H9 (cell line): ENCODE measurements around the gene TCF7L2. TPM values are rescaled to one million over a fixed set of nuclear protein-coding genes. Genes with fewer than 3 reads are reported as not detected.

Source experiments
- DNase-seq: peaks from one replicate; pipeline ENCODE4 v3.0.0-alpha.2; 2017
- H2AFZ ChIP-seq: one replicate; pipeline ENCODE4 v1.6.1; 2013; ENCODE audit warnings: mild to moderate bottlenecking, low read length, control low read depth, moderate library complexity
- H2AK5ac ChIP-seq: 2 replicates; pipeline ENCODE4 v1.6.1; 2013; ENCODE audit warnings: low read length, control low read depth, mixed read lengths; ENCODE audit not compliant: insufficient read length
- H2BK120ac ChIP-seq: one replicate; pipeline ENCODE4 v1.6.1; 2013; ENCODE audit warnings: low read depth, mild to moderate bottlenecking, low read length, control low read depth, inconsistent platforms; ENCODE audit not compliant: poor library complexity, severe bottlenecking
- H2BK12ac ChIP-seq: 2 replicates; pipeline ENCODE4 v1.6.1; 2013; ENCODE audit warnings: low read length, control low read depth, mixed read lengths, low read depth; ENCODE audit not compliant: insufficient read length
- H2BK15ac ChIP-seq: 2 replicates; pipeline ENCODE4 v1.6.1; 2013; ENCODE audit warnings: low read depth, low read length, control low read depth
- H2BK20ac ChIP-seq: one replicate; pipeline ENCODE4 v1.6.1; 2013; ENCODE audit warnings: low read depth, mild to moderate bottlenecking, low read length, control low read depth, inconsistent platforms; ENCODE audit not compliant: poor library complexity, severe bottlenecking
- H2BK5ac ChIP-seq: 2 replicates; pipeline ENCODE4 v1.6.1; 2013; ENCODE audit warnings: low read length, control low read depth, mixed read lengths; ENCODE audit not compliant: insufficient read length
- H3K14ac ChIP-seq: 2 replicates; pipeline ENCODE4 v1.6.1; 2013; ENCODE audit warnings: low read length, control low read depth; ENCODE audit not compliant: insufficient read depth
- H3K18ac ChIP-seq: 2 replicates; pipeline ENCODE4 v1.6.1; 2013; ENCODE audit warnings: low read depth, mild to moderate bottlenecking, mixed read lengths, low read length, control low read depth; ENCODE audit not compliant: insufficient read length
- H3K23ac ChIP-seq: 2 replicates; pipeline ENCODE4 v1.6.1; 2013; ENCODE audit warnings: low read length, control low read depth, mixed read lengths, low read depth; ENCODE audit not compliant: insufficient read length
- H3K23me2 ChIP-seq: 2 replicates; pipeline ENCODE4 v1.6.1; 2013; ENCODE audit warnings: low read depth, mild to moderate bottlenecking, mixed read lengths, low read length, control low read depth; ENCODE audit not compliant: insufficient read length, poor library complexity, severe bottlenecking
- H3K27ac ChIP-seq: 2 replicates; pipeline ENCODE4 v1.5.1; 2013; ENCODE audit warnings: low read length, control low read depth, mixed read lengths, low read depth; ENCODE audit not compliant: insufficient read length
- H3K27me3 ChIP-seq: 2 replicates; pipeline ENCODE4 v1.6.1; 2013; ENCODE audit warnings: low read length, control low read depth, inconsistent platforms; ENCODE audit not compliant: insufficient read depth
- H3K4ac ChIP-seq: 2 replicates; pipeline ENCODE4 v1.6.1; 2013; ENCODE audit warnings: low read depth, mild to moderate bottlenecking, control low read depth, inconsistent platforms, low read length, moderate library complexity
- H3K4me1 ChIP-seq: 2 replicates; pipeline ENCODE4 v1.6.1; 2013; ENCODE audit warnings: low read length, control low read depth, inconsistent platforms; ENCODE audit not compliant: insufficient read depth
- H3K4me2 ChIP-seq: 2 replicates; pipeline ENCODE4 v1.6.1; 2013; ENCODE audit warnings: low read length, control low read depth, mixed read lengths; ENCODE audit not compliant: insufficient read length, insufficient read depth
- H3K56ac ChIP-seq: 2 replicates; pipeline ENCODE4 v1.6.1; 2013; ENCODE audit warnings: low read depth, mild to moderate bottlenecking, mixed read lengths, low read length, control low read depth; ENCODE audit not compliant: insufficient read length
- H3K79me1 ChIP-seq: 2 replicates; pipeline ENCODE4 v1.6.1; 2013; ENCODE audit warnings: low read depth, mild to moderate bottlenecking, moderate library complexity, low read length, control low read depth, inconsistent platforms; ENCODE audit not compliant: insufficient read depth, poor library complexity, severe bottlenecking
- H3K79me2 ChIP-seq: 2 replicates; pipeline ENCODE4 v1.6.1; 2013; ENCODE audit warnings: low read length, control low read depth, inconsistent platforms; ENCODE audit not compliant: insufficient read depth
- H3K9ac ChIP-seq: 2 replicates; pipeline ENCODE4 v1.6.1; 2013; ENCODE audit warnings: low read length, control low read depth, mixed read lengths; ENCODE audit not compliant: insufficient read length; ENCODE audit errors: extremely low read depth
- H3K9me3 ChIP-seq: one replicate; pipeline ENCODE4 v1.6.1; 2013; ENCODE audit warnings: low read depth, low read length, inconsistent platforms; ENCODE audit not compliant: control insufficient read depth
- H3T11ph ChIP-seq: one replicate; pipeline ENCODE4 v1.6.1; 2013; ENCODE audit warnings: mild to moderate bottlenecking, low read length, control low read depth, inconsistent platforms
- H4K20me1 ChIP-seq: one replicate; pipeline ENCODE4 v1.6.1; 2013; ENCODE audit not compliant: control insufficient read depth, insufficient read length, insufficient read depth
- H4K5ac ChIP-seq: 2 replicates; pipeline ENCODE4 v1.6.1; 2013; ENCODE audit warnings: low read depth, mild to moderate bottlenecking, mixed read lengths, low read length, control low read depth; ENCODE audit not compliant: insufficient read length
- H4K8ac ChIP-seq: replicated peaks from 2 replicates; pipeline ENCODE4 v1.6.1; 2013; ENCODE audit warnings: low read length, control low read depth, mixed read lengths, low read depth; ENCODE audit not compliant: insufficient read length
- H4K91ac ChIP-seq: 2 replicates; pipeline ENCODE4 v1.6.1; 2013; ENCODE audit warnings: low read depth, mild to moderate bottlenecking, moderate library complexity, mixed read lengths, low read length, control low read depth; ENCODE audit not compliant: insufficient read length
- H3K27ac Mint-ChIP-seq, 3 experiments: 2 replicates in 2 of 3; 3 replicates in 1 of 3; pipeline ENCODE4 v1.8.0; 2020 to 2021; ENCODE audit warnings: mixed read lengths in 3 of 3, mild to moderate bottlenecking in 1 of 3, moderate library complexity in 1 of 3
- H3K27me3 Mint-ChIP-seq: 2 replicates; pipeline ENCODE4 v1.8.0; 2021; ENCODE audit warnings: low read depth, mild to moderate bottlenecking, moderate library complexity, mixed read lengths
- H3K36me3 Mint-ChIP-seq, 3 experiments: 2 replicates in 2 of 3; 3 replicates in 1 of 3; pipeline ENCODE4 v1.8.0; 2020 to 2021; ENCODE audit warnings: low read depth in 3 of 3, mixed read lengths in 3 of 3; ENCODE audit not compliant: insufficient read depth in 1 of 3
- H3K4me1 Mint-ChIP-seq, 2 experiments: 2 replicates each; pipeline ENCODE4 v1.8.0; 2020; ENCODE audit warnings: mixed read lengths in 2 of 2
- H3K4me3 Mint-ChIP-seq, 2 experiments: 2 replicates in 1 of 2; 3 replicates in 1 of 2; pipeline ENCODE4 v1.8.0; 2020 to 2021; ENCODE audit warnings: mild to moderate bottlenecking in 2 of 2, mixed read lengths in 2 of 2, moderate library complexity in 1 of 2
- H3K9me3 Mint-ChIP-seq, 2 experiments: 2 replicates in 1 of 2; 3 replicates in 1 of 2; pipeline ENCODE4 v1.8.0; 2020; ENCODE audit warnings: mild to moderate bottlenecking in 2 of 2, mixed read lengths in 2 of 2, moderate library complexity in 1 of 2
- CTCF ChIP-seq: fragments of 200-600 bp; sonication (generic); conservative IDR thresholded peaks from 3 replicates; pipeline ENCODE4 v1.8.0; 2021; ENCODE audit warnings: antibody characterized with exemption, mild to moderate bottlenecking
- WGBS: extraction: QIAGEN DNeasy Blood & Tissue Kit; methylation state at CpG from one replicate; pipeline ENCODE4 v1.1.7; 2013; ENCODE audit warnings: missing lambda C conversion rate, low lambda C conversion rate, mixed read lengths; ENCODE audit not compliant: insufficient read length; ENCODE audit errors: extremely low coverage; 5-methylcytosine and 5-hydroxymethylcytosine counted together
- total RNA-seq: library from RNA; stranded (reverse); gene quantifications from 2 replicates; pipeline ENCODE4 v1.2.1, GENCODE V29; 2021

Gene TCF7L2
- total RNA-seq, 1 experiment from 2014 or later: 71.1 TPM

DNA sequence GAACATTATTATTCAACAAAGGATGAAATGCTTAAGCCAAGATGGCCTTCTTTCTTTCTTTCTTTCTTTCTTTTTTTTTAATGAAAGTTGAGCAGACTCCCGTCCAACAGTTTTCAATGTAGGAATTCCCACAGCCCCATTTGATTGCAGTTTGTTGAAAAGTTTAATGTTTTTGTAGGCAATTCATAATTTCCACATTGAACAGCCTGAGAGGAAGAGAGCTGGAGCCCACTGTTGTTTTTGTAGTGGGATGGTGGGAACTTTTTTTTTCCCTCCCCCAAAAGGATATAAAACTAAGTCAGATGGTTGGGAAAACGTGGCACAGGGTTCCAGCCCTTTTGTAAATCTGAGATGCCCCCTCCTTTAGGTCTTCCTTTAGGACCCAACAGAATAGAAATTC is 86.6 kb downstream of the TCF7L2 start:
- H3K4me2 ChIP-seq: no peak overlapping the region
- H2AK5ac ChIP-seq: no peak overlapping the region
- Mint-ChIP-seq H3K9me3 (no peaks in the 10 kb centered on the region), H3K27ac (peak overlapping the region in 1 of 3 experiments; percentile 40; a peak in 1 of 7 replicates), H3K27me3 (no peaks in the 10 kb centered on the region), H3K36me3 (peaks cover 3 to 36% (median 29%) of the 10 kb centered on the region in 3 experiments; a peak in 6 of 7 replicates), H3K4me1 (peaks cover 40 to 49% of the 10 kb centered on the region in 2 experiments), H3K4me3 (no peak overlapping the region)
- DNase-seq: no peak
- H2AFZ ChIP-seq: no peak overlapping the region
- H2BK15ac ChIP-seq: no peak overlapping the region
- H3K18ac ChIP-seq: no peak overlapping the region
- H3K23ac ChIP-seq: no peak overlapping the region
- no peaks in the 10 kb centered on the region; the same call in 1 of the 2 replicates for H3K4me1 ChIP-seq
- no peak overlapping the region for H3K14ac ChIP-seq
- H3K79me2 ChIP-seq: peaks cover 35% of the 10 kb centered on the region; the same call in 1 of the 2 replicates
- no peak overlapping the region for H4K8ac ChIP-seq
- H3T11ph ChIP-seq: no peak overlapping the region
- no peak overlapping the region for H2BK5ac ChIP-seq
- no peak overlapping the region for H3K9ac ChIP-seq
- H4K91ac ChIP-seq: no peak overlapping the region
- H3K79me1 ChIP-seq: peaks cover 13% of the 10 kb centered on the region
- no peak overlapping the region for H2BK120ac ChIP-seq
- H2BK20ac ChIP-seq: no peak overlapping the region
- H3K23me2 ChIP-seq: no peaks in the 10 kb centered on the region
- H3K27ac ChIP-seq: no peak overlapping the region
- peaks cover 2% of the 10 kb centered on the region for H4K20me1 ChIP-seq
- H3K27me3 ChIP-seq: no peaks in the 10 kb centered on the region
- H4K5ac ChIP-seq: no peak overlapping the region
- H2BK12ac ChIP-seq: no peak overlapping the region
- no peaks in the 10 kb centered on the region for H3K9me3 ChIP-seq
- no peak for TF ChIP-seq CTCF
- WGBS: no CpG with 5 or more reads among the region's 2 CpGs
- H3K4ac ChIP-seq: no peak overlapping the region
- H3K56ac ChIP-seq: no peak overlapping the region
